GM19099 (cell line): ENCODE data around the gene BLZF1.

Experiments used
- POLR2A ChIP-seq: IDR thresholded peaks from 3 replicates; pipeline ENCODE4 v1.6.1; 2011; ENCODE audit warnings: low read depth; ENCODE audit not compliant: insufficient read length; ENCODE audit errors: extremely low read depth

Gene BLZF1

GRCh38 chr1:169367686-169368405 lies at the start of gene BLZF1, which contains the start of gene NME7:
Gene BLZF1, plus strand, starts transcription at chr1:169368195. Its CDS starts 1,328 bp downstream, at chr1:169369523.
Gene NME7, minus strand, starts transcription at chr1:169367797. Its CDS starts 87 bp downstream, at chr1:169367710.
- peak; percentile 56 for TF ChIP-seq POLR2A

- TF ChIP-seq POLR2A: no peak
Measured at GRCh38 chr1:169318536-169319244, 49.3 kb upstream of the BLZF1 start.

GRCh38 chr1:169321539-169321938 lies 46.5 kb upstream of the BLZF1 start:
- TF ChIP-seq POLR2A: no peak

GRCh38 chr1:169322138-169322537 lies 45.9 kb upstream of the BLZF1 start:
- no peak for TF ChIP-seq POLR2A

- no peak for TF ChIP-seq POLR2A
Measured at GRCh38 chr1:169325117-169325516, 42.9 kb upstream of the BLZF1 start.

- TF ChIP-seq POLR2A: no peak
Measured at GRCh38 chr1:169326261-169326955, 41.6 kb upstream of the BLZF1 start.

- TF ChIP-seq POLR2A: peak; percentile 14
Measured at GRCh38 chr1:169326956-169327268, 41.1 kb upstream of the BLZF1 start.

GRCh38 chr1:169327875-169328274 lies 40.1 kb upstream of the BLZF1 start:
- TF ChIP-seq POLR2A: no peak

GRCh38 chr1:169329383-169329782 lies 38.6 kb upstream of the BLZF1 start:
- TF ChIP-seq POLR2A: no peak

GRCh38 chr1:169330927-169331326 lies 37.1 kb upstream of the BLZF1 start:
- no peak for TF ChIP-seq POLR2A

GRCh38 chr1:169338617-169339016 lies 29.4 kb upstream of the BLZF1 start:
- no peak for TF ChIP-seq POLR2A

GRCh38 chr1:169339773-169340172 lies 28.2 kb upstream of the BLZF1 start:
- no peak for TF ChIP-seq POLR2A

GRCh38 chr1:169340882-169341281 lies 27.1 kb upstream of the BLZF1 start:
- no peak for TF ChIP-seq POLR2A

GRCh38 chr1:169345511-169345910 lies 22.5 kb upstream of the BLZF1 start:
- no peak for TF ChIP-seq POLR2A

- TF ChIP-seq POLR2A: no peak
Measured at GRCh38 chr1:169346036-169346589, 21.9 kb upstream of the BLZF1 start.
